RWPE1 (cell line): ENCODE measurements around the gene MAGOH.
"Not testable (repeated sequence)": the region's sequence is repeated elsewhere in the genome, so short reads cannot be mapped to it uniquely, and the experiment has no call there.

Experiments
- CTCF ChIA-PET: fragments of 350-600 bp; sonication (Branson Sonifier 250); formaldehyde crosslinking; extraction: SDS; loops from one replicate; lab custom pipeline; 2021; lab: Yijun Ruan, JAX
- POLR2A ChIA-PET: fragments of 400-600 bp; formaldehyde crosslinking; extraction: SDS; loops from one replicate; lab custom pipeline; 2020; ENCODE audit warnings: antibody characterized with exemption; ENCODE audit not compliant: low non-redundant PET; lab: Yijun Ruan, JAX
- DNase-seq: peaks from one replicate; pipeline ENCODE4 v3.0.0; 2012; ENCODE audit warnings: low spot score
- H3K27ac ChIP-seq: fragments of 450-650 bp; 2 replicates; pipeline ENCODE4 v1.5.1; 2017
- CTCF ChIP-seq: fragments of 450-650 bp; conservative IDR thresholded peaks from 2 replicates; pipeline ENCODE4 v1.5.1; 2017; ENCODE audit warnings: low read depth, mild to moderate bottlenecking

Gene MAGOH

GRCh38 chr1:53206735-53207379 lies 31.5 kb downstream of the MAGOH start:
- DNase-seq: no peak
- no peak overlapping the region for H3K27ac ChIP-seq
- TF ChIP-seq CTCF: no peak
- POLR2A ChIA-PET: no interaction called here
- CTCF ChIA-PET: no interaction called here

GRCh38 chr1:53206083-53206685 lies 32.1 kb downstream of the MAGOH start:
- DNase-seq, CTCF ChIA-PET, H3K27ac ChIP-seq, POLR2A ChIA-PET: not testable (repeated sequence)

- DNase-seq, CTCF ChIA-PET, POLR2A ChIA-PET, H3K27ac ChIP-seq: not testable (repeated sequence)
Observed at GRCh38 chr1:53205496-53205895, 32.8 kb downstream of the MAGOH start.

- CTCF ChIA-PET: interaction anchor here (0.8 to 1.2 kb wide), 2 partner anchors 12 to 120 kb away, joined by 3 to 4 read pairs; no protein-coding TSS in a partner anchor
- no peak for DNase-seq
- TF ChIP-seq CTCF: no peak
- POLR2A ChIA-PET: no interaction called here
- H3K27ac ChIP-seq: no peak overlapping the region
Observed at GRCh38 chr1:53203466-53203865, 34.9 kb downstream of the MAGOH start.

- ChIA-PET POLR2A (no interaction called here), CTCF (interaction anchor here (0.6 to 0.7 kb wide), 2 partner anchors 49 to 687 kb away, joined by 3 to 4 read pairs; no protein-coding TSS in a partner anchor)
- TF ChIP-seq CTCF: no peak
- peak overlapping the region; percentile 85 for H3K27ac ChIP-seq
- no peak for DNase-seq
Observed at GRCh38 chr1:53198241-53198651, 40.1 kb downstream of the MAGOH start.

GRCh38 chr1:53197291-53198200 lies 40.8 kb downstream of the MAGOH start:
- no peak for TF ChIP-seq CTCF
- peak overlapping the region; percentile 85 for H3K27ac ChIP-seq
- POLR2A ChIA-PET: no interaction called here
- no peak for DNase-seq
- CTCF ChIA-PET: interaction anchor here (0.6 to 0.7 kb wide), 2 partner anchors 49 to 686 kb away, joined by 3 to 4 read pairs; no protein-coding TSS in a partner anchor

DNA sequence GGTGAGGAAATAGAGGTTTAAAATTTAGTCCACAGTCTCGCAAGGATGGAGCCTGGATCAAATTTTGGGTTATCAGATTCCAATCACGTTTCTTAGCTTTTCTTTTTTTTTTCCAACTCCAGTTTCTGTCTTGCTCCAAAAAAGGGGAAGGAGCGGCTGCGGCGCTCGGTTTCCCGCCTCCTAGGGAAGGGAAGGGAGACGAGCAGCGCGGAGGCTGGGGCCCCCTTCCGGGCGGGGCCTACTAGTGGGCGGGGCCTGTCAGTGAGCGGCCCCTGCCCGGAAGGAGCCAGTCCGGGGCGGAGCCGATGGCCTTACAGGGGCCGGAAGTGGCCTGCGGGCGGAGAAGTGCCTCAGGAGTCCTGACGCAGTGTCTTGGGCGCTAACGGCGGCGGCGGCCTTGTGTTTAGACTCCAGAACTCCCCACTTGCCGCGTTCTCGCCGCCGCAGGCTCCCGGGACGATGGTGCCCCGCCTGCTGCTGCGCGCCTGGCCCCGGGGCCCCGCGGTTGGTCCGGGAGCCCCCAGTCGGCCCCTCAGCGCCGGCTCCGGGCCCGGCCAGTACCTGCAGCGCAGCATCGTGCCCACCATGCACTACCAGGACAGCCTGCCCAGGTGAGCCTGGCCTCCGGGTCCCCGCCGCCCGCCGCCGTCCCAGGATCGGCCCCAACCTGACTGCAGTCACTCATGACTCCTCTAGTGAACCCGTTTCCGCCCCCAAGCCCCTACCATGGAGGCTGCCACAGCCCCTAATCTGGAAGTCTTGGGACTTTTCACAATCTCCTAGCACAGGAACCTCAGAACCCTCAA lies 41.6 kb downstream of the MAGOH start, which contains the start of gene CPT2:
Gene CPT2 (plus strand): TSS at position 340 of the 806 bp plus-strand sequence. CDS start 120 bp downstream, at position 460.
- ChIA-PET CTCF (interaction anchor here (1.0 kb wide), 2 partner anchors 9 to 11 kb away, joined by 4 to 5 read pairs; no protein-coding TSS in a partner anchor), POLR2A (no interaction called here)
- no peak for TF ChIP-seq CTCF
- DNase-seq: peak; percentile 96
- peak within 1 kb of the TSS; percentile 85 for H3K27ac ChIP-seq
